ENCODE measurements around the gene BTBD19. TPM values are rescaled to one million over a fixed set of nuclear protein-coding genes. Genes with fewer than 3 reads are reported as not detected.

Gene BTBD19
- total and polyA plus RNA-seq, 9 of the 15 experiments (the other 6 are each of a cell fraction or from before 2014, with no cell fraction given) = 0.22 to 2.0 (median 0.95) TPM

DNA sequence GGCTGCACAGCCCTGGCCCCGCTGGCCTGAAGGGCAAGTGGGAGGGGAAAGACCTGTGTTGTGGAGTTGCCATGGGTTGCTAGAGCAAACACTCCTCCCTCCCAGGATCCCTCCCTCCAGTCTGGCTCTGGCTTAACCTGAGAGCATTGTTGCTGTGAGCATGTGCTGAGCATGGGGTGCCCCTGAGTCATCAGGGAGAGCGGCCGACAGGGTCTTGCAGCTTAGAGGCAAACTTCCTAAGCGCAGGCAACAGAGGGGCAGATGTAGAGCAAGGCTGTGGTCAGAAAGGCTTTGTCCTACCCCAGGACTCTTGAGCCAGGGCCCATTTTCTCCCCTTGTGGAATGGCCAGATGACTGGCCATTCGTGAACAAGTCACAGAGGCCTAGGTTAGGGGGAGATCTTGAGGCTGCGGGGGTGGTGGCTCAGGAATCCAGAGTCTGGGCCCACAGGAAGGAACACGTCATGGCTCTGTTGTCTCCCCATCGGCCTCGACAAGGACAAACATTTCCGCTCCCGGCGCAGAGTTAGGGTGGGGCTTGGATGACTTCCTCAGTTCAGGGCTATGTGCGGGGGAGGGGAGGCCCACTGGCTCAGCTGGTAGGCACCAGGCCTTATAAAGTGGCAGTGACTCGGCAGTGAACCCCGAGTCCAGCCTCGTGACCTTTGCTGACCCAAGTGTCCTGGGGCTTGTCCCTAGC, 810 bp upstream of the BTBD19 start (continued):
- TF ChIP-seq SMARCE1 (IDR thresholded peaks at IDR 0.05) (peak; percentile 91), PCBP1 (IDR thresholded peaks at IDR 0.05; ENCODE audit: low read depth, low read length, poor library complexity, severe bottlenecking) (no peak), COPS2 (conservative IDR thresholded peaks at IDR 0.05) (no peak), ETV5 (CRISPR knock-in tag; IDR thresholded peaks at IDR 0.05; ENCODE audit: low read depth) (peak; percentile 99), ZC3H11A (IDR thresholded peaks at IDR 0.05; ENCODE audit: low read depth, low read length) (no peak), MBD2 (IDR thresholded peaks at IDR 0.05; ENCODE audit: borderline replicate concordance, low read depth) (peak; percentile 48; the same call in 1 of the 2 replicates), CBFA2T3 (IDR thresholded peaks at IDR 0.05) (no peak; the same call in none of the 2 replicates), ZFX (CRISPR knock-in tag; IDR thresholded peaks at IDR 0.05) (peak; percentile 80), HNRNPL (IDR thresholded peaks at IDR 0.05; ENCODE audit: low read depth, low read length) (peak; percentile 54; the same call in 1 of the 2 replicates), BHLHE40 (IDR thresholded peaks at IDR 0.05; ENCODE audit: low read length) (peak; percentile 81), SMARCA5 (IDR thresholded peaks at IDR 0.05) (peak; percentile 30; the same call in 1 of the 2 replicates), NCOR1 (IDR thresholded peaks at IDR 0.05) (peak; percentile 74), ZBTB8A (IDR thresholded peaks at IDR 0.05; ENCODE audit: partially characterized antibody) (no peak), RBFOX2 (IDR thresholded peaks at IDR 0.05; ENCODE audit: low read depth, low read length) (peak; percentile 77), ELF1 (tag; IDR thresholded peaks at IDR 0.05) (peak; percentile 86), ILF3 (IDR thresholded peaks at IDR 0.05; ENCODE audit: borderline replicate concordance) (no peak), ARID2 (IDR thresholded peaks at IDR 0.05) (no peak), BRF1 (IDR thresholded peaks at IDR 0.05; ENCODE audit: borderline replicate concordance, extremely low read depth, insufficient read length) (no peak), PTBP1 (IDR thresholded peaks at IDR 0.05; ENCODE audit: low read depth, low read length) (no peak), XRCC4 (IDR thresholded peaks at IDR 0.05; ENCODE audit: extremely low read depth, insufficient read depth, insufficient read length) (no peak)
- TF ChIP-seq, protein P1, sequence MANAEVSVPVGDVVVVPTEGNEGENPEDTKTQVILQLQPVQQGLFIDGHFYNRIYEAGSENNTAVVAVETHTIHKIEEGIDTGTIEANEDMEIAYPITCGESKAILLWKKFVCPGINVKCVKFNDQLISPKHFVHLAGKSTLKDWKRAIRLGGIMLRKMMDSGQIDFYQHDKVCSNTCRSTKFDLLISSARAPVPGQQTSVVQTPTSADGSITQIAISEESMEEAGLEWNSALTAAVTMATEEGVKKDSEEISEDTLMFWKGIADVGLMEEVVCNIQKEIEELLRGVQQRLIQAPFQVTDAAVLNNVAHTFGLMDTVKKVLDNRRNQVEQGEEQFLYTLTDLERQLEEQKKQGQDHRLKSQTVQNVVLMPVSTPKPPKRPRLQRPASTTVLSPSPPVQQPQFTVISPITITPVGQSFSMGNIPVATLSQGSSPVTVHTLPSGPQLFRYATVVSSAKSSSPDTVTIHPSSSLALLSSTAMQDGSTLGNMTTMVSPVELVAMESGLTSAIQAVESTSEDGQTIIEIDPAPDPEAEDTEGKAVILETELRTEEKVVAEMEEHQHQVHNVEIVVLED (CRISPR knock-in tag; IDR thresholded peaks at IDR 0.05) = peak; percentile 39; the same call in 1 of the 2 replicates
- TF ChIP-seq, protein P2, sequence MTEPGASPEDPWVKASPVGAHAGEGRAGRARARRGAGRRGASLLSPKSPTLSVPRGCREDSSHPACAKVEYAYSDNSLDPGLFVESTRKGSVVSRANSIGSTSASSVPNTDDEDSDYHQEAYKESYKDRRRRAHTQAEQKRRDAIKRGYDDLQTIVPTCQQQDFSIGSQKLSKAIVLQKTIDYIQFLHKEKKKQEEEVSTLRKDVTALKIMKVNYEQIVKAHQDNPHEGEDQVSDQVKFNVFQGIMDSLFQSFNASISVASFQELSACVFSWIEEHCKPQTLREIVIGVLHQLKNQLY (CRISPR knock-in tag; conservative IDR thresholded peaks at IDR 0.05) = 0 out of 4 replicates have a peak, but pooled peaks of 1 of the 2 experiments have one; percentile 49
- TF ChIP-seq, protein P3, sequence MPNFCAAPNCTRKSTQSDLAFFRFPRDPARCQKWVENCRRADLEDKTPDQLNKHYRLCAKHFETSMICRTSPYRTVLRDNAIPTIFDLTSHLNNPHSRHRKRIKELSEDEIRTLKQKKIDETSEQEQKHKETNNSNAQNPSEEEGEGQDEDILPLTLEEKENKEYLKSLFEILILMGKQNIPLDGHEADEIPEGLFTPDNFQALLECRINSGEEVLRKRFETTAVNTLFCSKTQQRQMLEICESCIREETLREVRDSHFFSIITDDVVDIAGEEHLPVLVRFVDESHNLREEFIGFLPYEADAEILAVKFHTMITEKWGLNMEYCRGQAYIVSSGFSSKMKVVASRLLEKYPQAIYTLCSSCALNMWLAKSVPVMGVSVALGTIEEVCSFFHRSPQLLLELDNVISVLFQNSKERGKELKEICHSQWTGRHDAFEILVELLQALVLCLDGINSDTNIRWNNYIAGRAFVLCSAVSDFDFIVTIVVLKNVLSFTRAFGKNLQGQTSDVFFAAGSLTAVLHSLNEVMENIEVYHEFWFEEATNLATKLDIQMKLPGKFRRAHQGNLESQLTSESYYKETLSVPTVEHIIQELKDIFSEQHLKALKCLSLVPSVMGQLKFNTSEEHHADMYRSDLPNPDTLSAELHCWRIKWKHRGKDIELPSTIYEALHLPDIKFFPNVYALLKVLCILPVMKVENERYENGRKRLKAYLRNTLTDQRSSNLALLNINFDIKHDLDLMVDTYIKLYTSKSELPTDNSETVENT (CRISPR knock-in tag; IDR thresholded peaks at IDR 0.05) = no peak; the same call in 1 of the 2 replicates
- TF ChIP-seq, protein P4, sequence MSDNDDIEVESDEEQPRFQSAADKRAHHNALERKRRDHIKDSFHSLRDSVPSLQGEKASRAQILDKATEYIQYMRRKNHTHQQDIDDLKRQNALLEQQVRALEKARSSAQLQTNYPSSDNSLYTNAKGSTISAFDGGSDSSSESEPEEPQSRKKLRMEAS (CRISPR knock-in tag; IDR thresholded peaks at IDR 0.05) = peak; percentile 100

Measured in K562 (cell line).